CD4-positive, alpha-beta T cell treated with Interleukin-2 at 100 ng/mL for 4 hours (primary cell): ENCODE results near the gene GRN.
A peak's percentile ranks its signal among the peaks of the same experiment; 100 is the strongest.
"Not testable (repeated sequence)": the region's sequence is repeated elsewhere in the genome, so short reads cannot be mapped to it uniquely, and the experiment has no call there.

ENCODE experiments used
- DNase-seq: peaks from one replicate; pipeline ENCODE4 v3.0.0-alpha.2; 2020; ENCODE audit warnings: low spot score

Gene GRN

GRCh38 chr17:44346064-44346844 lies 1.2 kb downstream of the GRN start:
- no peak for DNase-seq

- DNase-seq, result not testable (repeated sequence)
These were observed 2.3 kb downstream of the GRN start for GRCh38 chr17:44347206-44348055.

GRCh38 chr17:44348234-44348987 lies 3.3 kb downstream of the GRN start:
- DNase-seq, result no peak

- no peak for DNase-seq
These were observed 3.9 kb downstream of the GRN start for GRCh38 chr17:44348988-44349364.

- DNase-seq, result no peak
These were observed 4.5 kb downstream of the GRN start for GRCh38 chr17:44349553-44350070.

GRCh38 chr17:44350733-44351226 lies 5.7 kb downstream of the GRN start:
- DNase-seq, result peak; percentile 74

GRCh38 chr17:44351464-44351863 lies 6.4 kb downstream of the GRN start:
- no peak for DNase-seq

- DNase-seq, result no peak
These were observed 7.1 kb downstream of the GRN start for GRCh38 chr17:44351961-44352827.

- no peak for DNase-seq
These were observed 7.9 kb downstream of the GRN start for GRCh38 chr17:44352828-44353671.

- DNase-seq, result no peak
These were observed 8.7 kb downstream of the GRN start for GRCh38 chr17:44353672-44354331.

- DNase-seq, result peak; percentile 54
These were observed 9.8 kb downstream of the GRN start for GRCh38 chr17:44354582-44355561.

- no peak for DNase-seq
These were observed 10.6 kb downstream of the GRN start for GRCh38 chr17:44355642-44356099.

GRCh38 chr17:44356241-44356640 lies 11.1 kb downstream of the GRN start:
- no peak for DNase-seq

GRCh38 chr17:44358066-44358465 lies 13.0 kb downstream of the GRN start:
- no peak for DNase-seq

- no peak for DNase-seq
These were observed 13.9 kb downstream of the GRN start for GRCh38 chr17:44359006-44359405.

GRCh38 chr17:44359458-44360143 lies 14.5 kb downstream of the GRN start:
- DNase-seq, result no peak

GRCh38 chr17:44360144-44360533 lies 15.0 kb downstream of the GRN start:
- DNase-seq, result no peak

GRCh38 chr17:44360826-44361225 lies 15.7 kb downstream of the GRN start:
- no peak for DNase-seq
